GM21619 (cell line): ENCODE results near the gene KIAA1671.

Source experiments
- ATAC-seq: cut with Tn5 transposase; IDR thresholded peaks from one replicate; pipeline ENCODE4 v1.9.1; 2021; ENCODE audit not compliant: unreplicated experiment

KIAA1671 gene

GRCh38 chr22:25084405-25085107 lies 132.0 kb downstream of the KIAA1671 start:
- ATAC-seq = no peak

- no peak for ATAC-seq
Measured at GRCh38 chr22:25085156-25085555, 132.6 kb downstream of the KIAA1671 start.

- ATAC-seq = peak; percentile 88
Measured at GRCh38 chr22:25085930-25086901, 133.7 kb downstream of the KIAA1671 start.

GRCh38 chr22:25086902-25087282 lies 134.4 kb downstream of the KIAA1671 start:
- ATAC-seq = no peak

GRCh38 chr22:25090225-25090890 lies 137.8 kb downstream of the KIAA1671 start:
- no peak for ATAC-seq

GRCh38 chr22:25091458-25091857 lies 138.9 kb downstream of the KIAA1671 start:
- no peak for ATAC-seq

GRCh38 chr22:25092119-25092518 lies 139.6 kb downstream of the KIAA1671 start:
- no peak for ATAC-seq

- no peak for ATAC-seq
Measured at GRCh38 chr22:25094579-25094978, 142.1 kb downstream of the KIAA1671 start.

- ATAC-seq = no peak
Measured at GRCh38 chr22:25095869-25096268, 143.4 kb downstream of the KIAA1671 start.

- no peak for ATAC-seq
Measured at GRCh38 chr22:25096638-25097405, 144.3 kb downstream of the KIAA1671 start.

GRCh38 chr22:25098445-25099081 lies 146.0 kb downstream of the KIAA1671 start:
- ATAC-seq = no peak

GRCh38 chr22:25099202-25099601 lies 146.7 kb downstream of the KIAA1671 start:
- ATAC-seq = no peak

GRCh38 chr22:25100402-25100801 lies 147.9 kb downstream of the KIAA1671 start:
- no peak for ATAC-seq

- no peak for ATAC-seq
Measured at GRCh38 chr22:25100948-25101347, 148.4 kb downstream of the KIAA1671 start.

- ATAC-seq = no peak
Measured at GRCh38 chr22:25101501-25101900, 149.0 kb downstream of the KIAA1671 start.

- no peak for ATAC-seq
Measured at GRCh38 chr22:25101986-25102385, 149.5 kb downstream of the KIAA1671 start.

- ATAC-seq = no peak
Measured at GRCh38 chr22:25102722-25103121, 150.2 kb downstream of the KIAA1671 start.

GRCh38 chr22:25104367-25104766 lies 151.9 kb downstream of the KIAA1671 start:
- no peak for ATAC-seq

- ATAC-seq = no peak
Measured at GRCh38 chr22:25105817-25106650, 153.5 kb downstream of the KIAA1671 start.
